ENCODE measurements around the gene TENM4.

GRCh38 chr11:79199729-79200354 lies 241.0 kb downstream of the TENM4 start:
- TF ChIP-seq CTCF (IDR thresholded peaks at IDR 0.05; ENCODE audit: poor library complexity, severe bottlenecking) (no peak), TAF1 (IDR thresholded peaks at IDR 0.05; ENCODE audit: low read depth) (no peak), EP300 (conservative IDR thresholded peaks at IDR 0.05; ENCODE audit: poor library complexity, severe bottlenecking) (no peak), POLR2AphosphoS5 (IDR thresholded peaks at IDR 0.05) (no peak), REST (IDR thresholded peaks at IDR 0.05; ENCODE audit: borderline replicate concordance) (no peak)
